ENCODE measurements around the gene GCN1. TPM values are rescaled to one million over a fixed set of nuclear protein-coding genes. Genes with fewer than 3 reads are reported as not detected.

Gene GCN1
- polyA plus RNA-seq, result 10 to 100 TPM; 12.3 to 47.9 (median 21.0) TPM
- long read RNA-seq, donor 1, partial matches to known transcripts, result 13 of 16 reads
- long read RNA-seq, donor 1, other reads (novel, unspliced or antisense), result 0 of 16 reads
- long read RNA-seq, donor 2, partial matches to known transcripts, result 0 of 1 reads
- long read RNA-seq, donor 2, other reads (novel, unspliced or antisense), result 0 of 1 reads
- long read RNA-seq, donor 3, partial matches to known transcripts, result 0 of 2 reads
- long read RNA-seq, donor 3, other reads (novel, unspliced or antisense), result 0 of 2 reads
- long read RNA-seq, donor 4, result 0 reads
- long read RNA-seq, donor 5, result 0 reads
- long read RNA-seq, donor 6, result 0 reads
- long read RNA-seq, donor 7, result 0 reads
- long read RNA-seq, donor 8, result 0 reads
- long read RNA-seq, donor 9, result 0 reads
- long read RNA-seq, donor 10, result 0 reads

GRCh38 chr12:120194534-120195395 is at the start of gene GCN1:
Gene GCN1, minus strand, starts transcription at chr12:120194715. Its CDS starts 18 bp downstream, at chr12:120194697.
- Histone ChIP-seq H3K36me3 (ENCODE audit: control insufficient read depth in 3 of 3, insufficient read depth in 2 of 3, low read depth in 1 of 3, low read length in 3 of 3) (peaks cover 6 to 52% (median 9%) of the 10 kb centered on the region in 3 donors), H3K27me3 (ENCODE audit: control insufficient read depth in 3 of 3, insufficient read depth in 3 of 3, low read length in 3 of 3) (no peaks in the 10 kb centered on the region), H3K27ac (ENCODE audit: low read depth in 1 of 3, low read length in 2 of 3) (peak within 1 kb of the TSS; percentile 71 to 96 (median 90)), H3K9me3 (ENCODE audit: control insufficient read depth in 2 of 2, insufficient read depth in 1 of 2, low read depth in 1 of 2, low read length in 1 of 2) (no peaks in the 10 kb centered on the region), H3K4me3 (ENCODE audit: low read depth in 1 of 3, low read length in 3 of 3) (peak within 1 kb of the TSS; percentile 74 to 99 (median 90)), H3K4me1 (ENCODE audit: control insufficient read depth in 3 of 3, insufficient read depth in 2 of 3, low read depth in 1 of 3, low read length in 2 of 3) (peaks cover 4 to 19% (median 4%) of the 10 kb centered on the region in 3 donors)
- 2 to 3% (median 2%) methylated on average over 50 to 62 of the region's 62 CpGs for WGBS, 3 donors
- FAIRE-seq (no peak), DNase-seq (peak; percentile 79 to 94)

- FAIRE-seq, result no peak
- peaks cover 0 to 35% (median 7%) of the 10 kb centered on the region in 3 donors for H3K4me1 ChIP-seq (ENCODE audit: control insufficient read depth in 3 of 3, insufficient read depth in 2 of 3, low read depth in 1 of 3, low read length in 2 of 3)
- 74 to 87% (median 86%) methylated on average over 8 of the region's 8 CpGs for WGBS, 3 donors
- no peak for DNase-seq
- no peaks in the 10 kb centered on the region for H3K27me3 ChIP-seq (ENCODE audit: control insufficient read depth in 3 of 3, insufficient read depth in 3 of 3, low read length in 3 of 3)
- no peaks in the 10 kb centered on the region for H3K9me3 ChIP-seq (ENCODE audit: control insufficient read depth in 2 of 2, insufficient read depth in 1 of 2, low read depth in 1 of 2, low read length in 1 of 2)
- no peak overlapping the region for H3K4me3 ChIP-seq (ENCODE audit: low read depth in 1 of 3, low read length in 3 of 3)
- peaks cover 0 to 51% (median 0%) of the 10 kb centered on the region in 3 donors for H3K36me3 ChIP-seq (ENCODE audit: control insufficient read depth in 3 of 3, insufficient read depth in 2 of 3, low read depth in 1 of 3, low read length in 3 of 3)
- peak overlapping the region in 1 of 3 donors; percentile 1 for H3K27ac ChIP-seq (ENCODE audit: low read depth in 1 of 3, low read length in 2 of 3)
Observed at GRCh38 chr12:120242971-120243699, 48.6 kb upstream of the GCN1 start.

GRCh38 chr12:120242275-120242799 is 47.8 kb upstream of the GCN1 start:
- no peak overlapping the region for H3K4me3 ChIP-seq (ENCODE audit: low read depth in 1 of 3, low read length in 3 of 3)
- 70 to 91% (median 78%) methylated on average over 9 of the region's 9 CpGs for WGBS, 3 donors
- H3K4me1 ChIP-seq (ENCODE audit: control insufficient read depth in 3 of 3, insufficient read depth in 2 of 3, low read depth in 1 of 3, low read length in 2 of 3), result peaks cover 0 to 38% (median 9%) of the 10 kb centered on the region in 3 donors
- H3K27me3 ChIP-seq (ENCODE audit: control insufficient read depth in 3 of 3, insufficient read depth in 3 of 3, low read length in 3 of 3), result no peaks in the 10 kb centered on the region
- FAIRE-seq (no peak), DNase-seq (no peak)
- peaks cover 0 to 56% (median 0%) of the 10 kb centered on the region in 3 donors for H3K36me3 ChIP-seq (ENCODE audit: control insufficient read depth in 3 of 3, insufficient read depth in 2 of 3, low read depth in 1 of 3, low read length in 3 of 3)
- no peaks in the 10 kb centered on the region for H3K9me3 ChIP-seq (ENCODE audit: control insufficient read depth in 2 of 2, insufficient read depth in 1 of 2, low read depth in 1 of 2, low read length in 1 of 2)
- no peak overlapping the region for H3K27ac ChIP-seq (ENCODE audit: low read depth in 1 of 3, low read length in 2 of 3)

GRCh38 chr12:120241561-120242274 is 47.2 kb upstream of the GCN1 start:
- H3K4me1 ChIP-seq (ENCODE audit: control insufficient read depth in 3 of 3, insufficient read depth in 2 of 3, low read depth in 1 of 3, low read length in 2 of 3), result peaks cover 0 to 38% (median 10%) of the 10 kb centered on the region in 3 donors
- H3K9me3 ChIP-seq (ENCODE audit: control insufficient read depth in 2 of 2, insufficient read depth in 1 of 2, low read depth in 1 of 2, low read length in 1 of 2), result no peaks in the 10 kb centered on the region
- no peak for FAIRE-seq
- H3K36me3 ChIP-seq (ENCODE audit: control insufficient read depth in 3 of 3, insufficient read depth in 2 of 3, low read depth in 1 of 3, low read length in 3 of 3), result peaks cover 0 to 53% (median 0%) of the 10 kb centered on the region in 3 donors
- no peaks in the 10 kb centered on the region for H3K27me3 ChIP-seq (ENCODE audit: control insufficient read depth in 3 of 3, insufficient read depth in 3 of 3, low read length in 3 of 3)
- DNase-seq, result no peak
- H3K27ac ChIP-seq (ENCODE audit: low read depth in 1 of 3, low read length in 2 of 3), result peak overlapping the region in 1 of 3 donors; percentile 46
- WGBS, 3 donors, result 62 to 79% (median 77%) methylated on average over 9 of the region's 9 CpGs
- no peak overlapping the region for H3K4me3 ChIP-seq (ENCODE audit: low read depth in 1 of 3, low read length in 3 of 3)

GRCh38 chr12:120240495-120240833 is 45.9 kb upstream of the GCN1 start:
- 68 to 76% (median 74%) methylated on average over 5 of the region's 5 CpGs for WGBS, 3 donors

GRCh38 chr12:120239776-120240494 is 45.4 kb upstream of the GCN1 start:
- Histone ChIP-seq H3K36me3 (ENCODE audit: control insufficient read depth in 3 of 3, insufficient read depth in 2 of 3, low read depth in 1 of 3, low read length in 3 of 3) (peaks cover 0 to 60% (median 0%) of the 10 kb centered on the region in 3 donors), H3K27ac (ENCODE audit: low read depth in 1 of 3, low read length in 2 of 3) (peak overlapping the region in 1 of 3 donors; percentile 2), H3K4me3 (ENCODE audit: low read depth in 1 of 3, low read length in 3 of 3) (no peak overlapping the region), H3K9me3 (ENCODE audit: control insufficient read depth in 2 of 2, insufficient read depth in 1 of 2, low read depth in 1 of 2, low read length in 1 of 2) (no peaks in the 10 kb centered on the region), H3K4me1 (ENCODE audit: control insufficient read depth in 3 of 3, insufficient read depth in 2 of 3, low read depth in 1 of 3, low read length in 2 of 3) (peaks cover 4 to 52% (median 18%) of the 10 kb centered on the region in 3 donors), H3K27me3 (ENCODE audit: control insufficient read depth in 3 of 3, insufficient read depth in 3 of 3, low read length in 3 of 3) (no peaks in the 10 kb centered on the region)
- 94 to 98% (median 96%) methylated on average over 2 of the region's 2 CpGs for WGBS, 3 donors
- no peak for FAIRE-seq
- DNase-seq, result peak in 1 of 2 donors; percentile 49

More at GRCh38 chr12:120240495-120240833, 45.9 kb upstream of the GCN1 start:
- FAIRE-seq (no peak), DNase-seq (no peak)
- H3K27me3 ChIP-seq (ENCODE audit: control insufficient read depth in 3 of 3, insufficient read depth in 3 of 3, low read length in 3 of 3), result no peaks in the 10 kb centered on the region
- peaks cover 0 to 58% (median 0%) of the 10 kb centered on the region in 3 donors for H3K36me3 ChIP-seq (ENCODE audit: control insufficient read depth in 3 of 3, insufficient read depth in 2 of 3, low read depth in 1 of 3, low read length in 3 of 3)
- H3K27ac ChIP-seq (ENCODE audit: low read depth in 1 of 3, low read length in 2 of 3), result peak overlapping the region in 1 of 3 donors; percentile 46
- H3K4me3 ChIP-seq (ENCODE audit: low read depth in 1 of 3, low read length in 3 of 3), result no peak overlapping the region
- peaks cover 3 to 47% (median 13%) of the 10 kb centered on the region in 3 donors for H3K4me1 ChIP-seq (ENCODE audit: control insufficient read depth in 3 of 3, insufficient read depth in 2 of 3, low read depth in 1 of 3, low read length in 2 of 3)
- no peaks in the 10 kb centered on the region for H3K9me3 ChIP-seq (ENCODE audit: control insufficient read depth in 2 of 2, insufficient read depth in 1 of 2, low read depth in 1 of 2, low read length in 1 of 2)

- no peak overlapping the region for H3K4me3 ChIP-seq (ENCODE audit: low read depth in 1 of 3, low read length in 3 of 3)
- DNase-seq (no peak), FAIRE-seq (no peak)
- H3K27ac ChIP-seq (ENCODE audit: low read depth in 1 of 3, low read length in 2 of 3), result peak overlapping the region in 1 of 3 donors; percentile 69
- peaks cover 0 to 57% (median 0%) of the 10 kb centered on the region in 3 donors for H3K36me3 ChIP-seq (ENCODE audit: control insufficient read depth in 3 of 3, insufficient read depth in 2 of 3, low read depth in 1 of 3, low read length in 3 of 3)
- WGBS, 3 donors, result 64 to 80% (median 75%) methylated on average over 12 of the region's 12 CpGs
- peaks cover 4 to 62% (median 19%) of the 10 kb centered on the region in 3 donors for H3K4me1 ChIP-seq (ENCODE audit: control insufficient read depth in 3 of 3, insufficient read depth in 2 of 3, low read depth in 1 of 3, low read length in 2 of 3)
- no peaks in the 10 kb centered on the region for H3K27me3 ChIP-seq (ENCODE audit: control insufficient read depth in 3 of 3, insufficient read depth in 3 of 3, low read length in 3 of 3)
- H3K9me3 ChIP-seq (ENCODE audit: control insufficient read depth in 2 of 2, insufficient read depth in 1 of 2, low read depth in 1 of 2, low read length in 1 of 2), result no peaks in the 10 kb centered on the region
Observed at GRCh38 chr12:120238839-120239445, 44.4 kb upstream of the GCN1 start.
